Mesenchymal stem cell (in vitro differentiated cells and primary cell): ENCODE results near the gene SCGB3A1.

Source experiments
- DNase-seq: peaks from one replicate; pipeline ENCODE4 v3.0.0-alpha.2; 2013
- H2AFZ ChIP-seq: one replicate; pipeline ENCODE4 v1.6.1; 2013; ENCODE audit warnings: low read depth, mild to moderate bottlenecking, control low read depth, inconsistent platforms, low read length, moderate library complexity
- H2AK5ac ChIP-seq: 2 replicates; pipeline ENCODE4 v1.6.1; 2013; ENCODE audit warnings: low read length, moderate library complexity, mild to moderate bottlenecking, inconsistent platforms; ENCODE audit not compliant: severe bottlenecking
- H2BK120ac ChIP-seq: one replicate; pipeline ENCODE4 v1.6.1; 2013; ENCODE audit warnings: low read depth, mild to moderate bottlenecking, inconsistent platforms, low read length, moderate library complexity
- H2BK12ac ChIP-seq, 2 experiments: one replicate each; pipeline ENCODE4 v1.6.1; 2013; ENCODE audit warnings: inconsistent platforms in 2 of 2, low read length in 2 of 2, mild to moderate bottlenecking in 2 of 2, moderate library complexity in 2 of 2, control low read depth in 1 of 2
- H2BK15ac ChIP-seq: one replicate; pipeline ENCODE4 v1.6.1; 2013; ENCODE audit warnings: mild to moderate bottlenecking, low read depth, inconsistent platforms; ENCODE audit not compliant: poor library complexity, severe bottlenecking
- H2BK5ac ChIP-seq: 2 replicates; pipeline ENCODE4 v1.6.1; 2013; ENCODE audit warnings: low read depth, mild to moderate bottlenecking, low read length, control low read depth, inconsistent platforms; ENCODE audit not compliant: poor library complexity, severe bottlenecking
- H3K14ac ChIP-seq, 2 experiments: one replicate each; pipeline ENCODE4 v1.6.1; 2013; ENCODE audit warnings: inconsistent platforms in 2 of 2, low read length in 2 of 2, control low read depth in 1 of 2, mild to moderate bottlenecking in 1 of 2, moderate library complexity in 1 of 2
- H3K18ac ChIP-seq, 2 experiments: one replicate each; pipeline ENCODE4 v1.6.1; 2013; ENCODE audit warnings: inconsistent platforms in 2 of 2, low read length in 2 of 2, control low read depth in 1 of 2, low read depth in 1 of 2, mild to moderate bottlenecking in 1 of 2
- H3K23ac ChIP-seq, 2 experiments: one replicate each; pipeline ENCODE4 v1.6.1; 2013; ENCODE audit warnings: inconsistent platforms in 2 of 2, low read length in 2 of 2, mild to moderate bottlenecking in 2 of 2, moderate library complexity in 2 of 2, control low read depth in 1 of 2
- H3K27ac ChIP-seq: 2 replicates; pipeline ENCODE4 v1.5.1; 2013; ENCODE audit warnings: mild to moderate bottlenecking, moderate library complexity, low read length, control low read depth, inconsistent platforms; ENCODE audit not compliant: poor library complexity, severe bottlenecking
- H3K27me3 ChIP-seq, 2 experiments: 2 replicates each; pipeline versions ENCODE4 v1.6.1 to v1.7.0; 2013; ENCODE audit warnings: low read length in 2 of 2, mild to moderate bottlenecking in 2 of 2, moderate library complexity in 2 of 2, control low read depth in 1 of 2, inconsistent platforms in 1 of 2; ENCODE audit not compliant: control insufficient read depth in 1 of 2, insufficient read depth in 1 of 2
- H3K36me3 ChIP-seq, 2 experiments: 2 replicates each; pipeline versions ENCODE4 v1.6.1 to v1.7.0; 2013; ENCODE audit warnings: low read length in 2 of 2, control low read depth in 1 of 2, inconsistent platforms in 1 of 2, low read depth in 1 of 2, mild to moderate bottlenecking in 1 of 2; ENCODE audit not compliant: insufficient read depth in 2 of 2, control insufficient read depth in 1 of 2
- H3K4ac ChIP-seq, 2 experiments: one replicate each; pipeline ENCODE4 v1.6.1; 2013; ENCODE audit warnings: inconsistent platforms in 2 of 2, low read length in 2 of 2, mild to moderate bottlenecking in 2 of 2, moderate library complexity in 2 of 2, control low read depth in 1 of 2, low read depth in 1 of 2
- H3K4me1 ChIP-seq: 2 replicates; pipeline ENCODE4 v1.6.1; 2013; ENCODE audit warnings: low read depth, low read length, control low read depth; ENCODE audit not compliant: control insufficient read depth, insufficient read depth
- H3K4me2 ChIP-seq: 2 replicates; pipeline ENCODE4 v1.6.1; 2013; ENCODE audit warnings: low read length, mild to moderate bottlenecking, inconsistent platforms; ENCODE audit not compliant: poor library complexity, severe bottlenecking
- H3K4me3 ChIP-seq, 2 experiments: 2 replicates each; pipeline versions ENCODE4 v1.5.1 to v1.7.0; 2013; ENCODE audit warnings: low read length in 2 of 2, mild to moderate bottlenecking in 2 of 2, control low read depth in 1 of 2, low read depth in 1 of 2; ENCODE audit not compliant: insufficient read depth in 1 of 2
- H3K79me1 ChIP-seq: replicated peaks from 2 replicates; pipeline ENCODE4 v1.6.1; 2013; ENCODE audit warnings: mild to moderate bottlenecking, control low read depth, low read length, inconsistent platforms; ENCODE audit not compliant: poor library complexity, severe bottlenecking
- H3K9ac ChIP-seq: 2 replicates; pipeline ENCODE4 v1.7.0; 2013; ENCODE audit warnings: mild to moderate bottlenecking, low read length, moderate library complexity
- H3K9me3 ChIP-seq: 2 replicates; pipeline ENCODE4 v1.7.0; 2013; ENCODE audit warnings: mild to moderate bottlenecking, low read length; ENCODE audit not compliant: control insufficient read depth
- H4K8ac ChIP-seq: one replicate; pipeline ENCODE4 v1.6.1; 2013; ENCODE audit warnings: inconsistent platforms, mild to moderate bottlenecking, low read length, moderate library complexity
- H4K91ac ChIP-seq: one replicate; pipeline ENCODE4 v1.6.1; 2013; ENCODE audit warnings: mild to moderate bottlenecking, low read length, inconsistent platforms
- WGBS: methylation state at CpG from one replicate; pipeline ENCODE4 v1.1.7; 2013; ENCODE audit warnings: mixed read lengths; 5-methylcytosine and 5-hydroxymethylcytosine counted together

SCGB3A1 gene

GRCh38 chr5:180586204-180586603 lies 5.1 kb downstream of the SCGB3A1 start:
- H3K14ac ChIP-seq, result no peak overlapping the region
- H3K4me2 ChIP-seq, result no peak overlapping the region
- no peaks in the 10 kb centered on the region for H3K36me3 ChIP-seq
- H3K18ac ChIP-seq, result no peak overlapping the region
- H4K91ac ChIP-seq, result no peak overlapping the region
- no peak overlapping the region for H3K23ac ChIP-seq
- no peak overlapping the region for H4K8ac ChIP-seq
- no peak overlapping the region for H2AFZ ChIP-seq
- no peak overlapping the region for H2AK5ac ChIP-seq
- no peak overlapping the region for H2BK120ac ChIP-seq
- peaks cover 12% of the 10 kb centered on the region for H3K4me1 ChIP-seq
- no peak overlapping the region for H2BK5ac ChIP-seq
- no peak overlapping the region for H2BK12ac ChIP-seq
- no peak overlapping the region for H2BK15ac ChIP-seq
- DNase-seq, result no peak
- H3K27me3 ChIP-seq, result peaks cover 34 to 38% of the 10 kb centered on the region in 2 experiments
- H3K9me3 ChIP-seq, result no peaks in the 10 kb centered on the region
- H3K4me3 ChIP-seq, result no peak overlapping the region
- no peak overlapping the region for H3K9ac ChIP-seq
- H3K4ac ChIP-seq, result no peak overlapping the region
- H3K27ac ChIP-seq, result no peak overlapping the region
- H3K79me1 ChIP-seq, result no peaks in the 10 kb centered on the region
- WGBS, result 100% methylated on average over 3 of the region's 3 CpGs

DNA sequence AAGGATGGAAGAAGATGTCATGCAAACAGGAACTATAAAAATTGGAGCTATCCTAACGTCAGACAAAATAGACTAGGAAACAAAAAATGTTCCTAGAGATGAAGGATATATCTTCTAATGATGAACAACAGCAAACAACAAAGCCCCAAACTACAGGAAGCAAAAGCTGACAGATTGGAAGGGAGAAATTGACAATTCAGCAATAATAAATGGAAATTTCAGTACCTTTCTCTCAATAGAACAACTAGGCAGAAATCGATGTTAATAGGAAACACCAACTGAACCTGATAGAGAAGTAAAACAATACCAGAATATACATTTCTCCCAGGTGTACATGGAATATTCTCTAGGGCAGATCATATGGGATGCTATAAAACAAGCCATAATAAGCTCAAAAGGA lies 7.6 kb downstream of the SCGB3A1 start:
- Histone ChIP-seq H2BK5ac (no peak overlapping the region), H4K91ac (no peak overlapping the region), H3K23ac (no peak overlapping the region), H3K4me2 (no peak overlapping the region), H2AK5ac (no peak overlapping the region), H3K4ac (no peak overlapping the region), H3K14ac (no peak overlapping the region), H3K18ac (no peak overlapping the region), H3K79me1 (no peaks in the 10 kb centered on the region), H3K9me3 (no peaks in the 10 kb centered on the region), H2BK15ac (no peak overlapping the region), H4K8ac (no peak overlapping the region), H2BK120ac (no peak overlapping the region), H3K36me3 (peaks cover 0 to 8% of the 10 kb centered on the region in 2 experiments), H3K4me1 (no peaks in the 10 kb centered on the region), H3K4me3 (no peak overlapping the region), H2BK12ac (no peak overlapping the region), H3K27ac (no peak overlapping the region), H3K27me3 (peaks cover 10 to 16% of the 10 kb centered on the region in 2 experiments), H3K9ac (no peak overlapping the region), H2AFZ (no peak overlapping the region)
- no peak for DNase-seq
- WGBS, result no CpG with 5 or more reads among the region's 2 CpGs

- H3K23ac ChIP-seq, result no peak overlapping the region
- H2AK5ac ChIP-seq, result no peak overlapping the region
- no peak overlapping the region for H3K4ac ChIP-seq
- no peak overlapping the region for H3K18ac ChIP-seq
- H3K9ac ChIP-seq, result no peak overlapping the region
- H3K36me3 ChIP-seq, result peaks cover 9 to 30% of the 10 kb centered on the region in 2 experiments
- H2BK120ac ChIP-seq, result no peak overlapping the region
- no peak overlapping the region for H2BK15ac ChIP-seq
- no peak overlapping the region for H3K4me3 ChIP-seq
- no peak overlapping the region for H2BK5ac ChIP-seq
- no peak overlapping the region for H2AFZ ChIP-seq
- no peak overlapping the region for H3K4me2 ChIP-seq
- no peaks in the 10 kb centered on the region for H3K9me3 ChIP-seq
- H2BK12ac ChIP-seq, result no peak overlapping the region
- H3K14ac ChIP-seq, result no peak overlapping the region
- H4K91ac ChIP-seq, result no peak overlapping the region
- 92% methylated on average over 5 of the region's 6 CpGs for WGBS
- H3K27ac ChIP-seq, result no peak overlapping the region
- H4K8ac ChIP-seq, result no peak overlapping the region
- no peaks in the 10 kb centered on the region for H3K27me3 ChIP-seq
- H3K79me1 ChIP-seq, result no peaks in the 10 kb centered on the region
- DNase-seq, result no peak
- no peaks in the 10 kb centered on the region for H3K4me1 ChIP-seq
These were observed 10.6 kb downstream of the SCGB3A1 start for GRCh38 chr5:180580681-180581080.

GRCh38 chr5:180575571-180575970 lies 15.7 kb downstream of the SCGB3A1 start:
- H3K18ac ChIP-seq, result no peak overlapping the region
- H3K4me3 ChIP-seq, result no peak overlapping the region
- no peak for DNase-seq
- no peaks in the 10 kb centered on the region for H3K27me3 ChIP-seq
- no peak overlapping the region for H3K4me2 ChIP-seq
- H2BK5ac ChIP-seq, result no peak overlapping the region
- H3K14ac ChIP-seq, result no peak overlapping the region
- WGBS, result 100% methylated on average over 1 of the region's 2 CpGs
- no peak overlapping the region for H2BK120ac ChIP-seq
- H3K23ac ChIP-seq, result no peak overlapping the region
- H2BK12ac ChIP-seq, result no peak overlapping the region
- no peak overlapping the region for H4K91ac ChIP-seq
- no peaks in the 10 kb centered on the region for H3K4me1 ChIP-seq
- no peak overlapping the region for H3K27ac ChIP-seq
- no peak overlapping the region for H2BK15ac ChIP-seq
- H3K36me3 ChIP-seq, result peaks cover 24 to 79% of the 10 kb centered on the region in 2 experiments
- no peak overlapping the region for H3K4ac ChIP-seq
- no peak overlapping the region for H2AFZ ChIP-seq
- no peak overlapping the region for H4K8ac ChIP-seq
- no peaks in the 10 kb centered on the region for H3K9me3 ChIP-seq
- H3K79me1 ChIP-seq, result peaks cover 6% of the 10 kb centered on the region
- H3K9ac ChIP-seq, result no peak overlapping the region
- no peak overlapping the region for H2AK5ac ChIP-seq
